Fibroblast of lung (primary cell): ENCODE data around the gene THAP4. TPM values are rescaled to one million over a fixed set of nuclear protein-coding genes. Genes with fewer than 3 reads are reported as not detected.

Experiments
- DNase-seq, 2 donors: peaks; one replicate each; pipeline versions ENCODE4 v3.0.0 to v3.0.0-alpha.2; 2010; ENCODE audit warnings: low read depth in 2 of 2
- H2AFZ ChIP-seq: 2 replicates; pipeline ENCODE4 v1.5.1; 2012; ENCODE audit warnings: low read length, control low read depth, inconsistent platforms
- H3K27ac ChIP-seq: 2 replicates; pipeline ENCODE4 v1.5.1; 2011; ENCODE audit warnings: low read length, control low read depth; ENCODE audit not compliant: insufficient read depth
- H3K27me3 ChIP-seq: 2 replicates; pipeline ENCODE4 v1.5.1; 2011; ENCODE audit warnings: mild to moderate bottlenecking, low read length; ENCODE audit not compliant: control insufficient read depth, insufficient read depth
- H3K36me3 ChIP-seq: 2 replicates; pipeline ENCODE4 v1.5.1; 2011; ENCODE audit warnings: low read length; ENCODE audit not compliant: control insufficient read depth, insufficient read depth
- H3K4me1 ChIP-seq: 2 replicates; pipeline ENCODE4 v1.5.1; 2011; ENCODE audit warnings: low read length; ENCODE audit not compliant: control insufficient read depth, insufficient read depth; ENCODE audit errors: extremely low read depth
- H3K4me2 ChIP-seq: 2 replicates; pipeline ENCODE4 v1.5.1; 2011; ENCODE audit warnings: low read length, control low read depth; ENCODE audit not compliant: insufficient read depth; ENCODE audit errors: extremely low read depth
- H3K4me3 ChIP-seq, 4 experiments: fragments of 200-600 bp in 1 of 4; sonication (generic) in 1 of 4; replicated peaks in 1 of 4; 2 replicates each; pipeline ENCODE4 v1.5.1; 2011 to 2016; ENCODE audit warnings: low read length in 4 of 4, low read depth in 3 of 4, mild to moderate bottlenecking in 3 of 4, control low read depth in 2 of 4, inconsistent platforms in 1 of 4, mixed read lengths in 1 of 4; ENCODE audit not compliant: insufficient read depth in 1 of 4; ENCODE audit errors: control extremely low read depth in 1 of 4
- H3K79me2 ChIP-seq: 2 replicates; pipeline ENCODE4 v1.5.1; 2012; ENCODE audit warnings: mild to moderate bottlenecking, low read length, inconsistent platforms; ENCODE audit not compliant: control insufficient read depth, insufficient read depth
- H3K9ac ChIP-seq: 2 replicates; pipeline ENCODE4 v1.5.1; 2011; ENCODE audit warnings: mild to moderate bottlenecking, low read length, control low read depth; ENCODE audit not compliant: insufficient read depth
- H3K9me3 ChIP-seq: 2 replicates; pipeline ENCODE4 v1.5.1; 2012; ENCODE audit warnings: low read depth, low read length; ENCODE audit not compliant: control insufficient read depth, insufficient read depth
- H4K20me1 ChIP-seq: 2 replicates; pipeline ENCODE4 v1.5.1; 2011; ENCODE audit warnings: low read length; ENCODE audit not compliant: control insufficient read depth, insufficient read depth; ENCODE audit errors: extremely low read depth
- EZH2 ChIP-seq: IDR thresholded peaks from 2 replicates; pipeline ENCODE4 v1.5.1; 2012; ENCODE audit warnings: low read length, control low read depth, mild to moderate bottlenecking; ENCODE audit errors: missing control alignments
- polyA plus RNA-seq, 2 donors: library from polyadenylated mRNA; depleted of rRNA in 1 of 2; stranded (reverse) in 1 of 2; unstranded in 1 of 2; fragments of >200 nt; gene quantifications; 2 replicates each; pipeline ENCODE4 v1.2.1, GENCODE V29; 2011 to 2012; ENCODE audit warnings: missing spikeins in 1 of 2
- total RNA-seq: library from RNA; depleted of rRNA; stranded (reverse); fragments of >200 nt; gene quantifications from 2 replicates; pipeline ENCODE4 v1.2.1, GENCODE V29; 2014
- TF ChIP-seq, protein P1 (sequence below), 2 donors: IDR thresholded peaks in 1 of 2; conservative IDR thresholded peaks in 1 of 2; 1 replicate in 1 of 2; 2 replicates in 1 of 2; pipeline ENCODE4 v1.5.1; 2011 to 2012; ENCODE audit warnings: low read length in 2 of 2, control low read depth in 1 of 2, inconsistent platforms in 1 of 2, low read depth in 1 of 2, mild to moderate bottlenecking in 1 of 2

The THAP4 gene
- total and polyA plus RNA-seq, 2 donors (not counting 1 experiment from before 2014, with no cell fraction given) = 19.3 to 47.7 TPM

DNA sequence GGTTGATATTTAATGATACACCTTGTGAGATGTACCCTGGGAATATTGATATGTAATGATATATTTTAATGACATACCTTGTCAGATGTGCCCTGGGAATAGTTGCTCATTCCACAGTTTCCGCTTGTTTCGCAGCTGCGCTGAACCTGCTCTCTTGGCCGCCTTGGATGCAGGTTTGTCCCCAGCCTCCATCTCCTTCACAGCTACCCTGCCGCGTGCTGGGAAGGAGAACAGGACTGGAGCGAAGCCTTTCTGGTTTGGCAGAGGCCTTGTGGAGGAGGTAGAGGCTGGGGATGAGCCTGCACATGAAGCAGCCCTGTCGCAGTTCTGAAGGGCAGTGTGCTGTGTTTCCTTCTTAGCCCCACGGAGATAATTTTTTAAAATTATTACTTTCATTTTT lies 15.2 kb upstream of the THAP4 start:
- Histone ChIP-seq H4K20me1 (no peaks in the 10 kb centered on the region), H2AFZ (no peak overlapping the region), H3K27ac (no peak overlapping the region), H3K9me3 (no peaks in the 10 kb centered on the region), H3K4me3 (no peak overlapping the region), H3K79me2 (peaks cover 10% of the 10 kb centered on the region), H3K4me1 (no peaks in the 10 kb centered on the region), H3K4me2 (no peak overlapping the region), H3K9ac (no peak overlapping the region), H3K36me3 (peaks cover 18% of the 10 kb centered on the region), H3K27me3 (no peaks in the 10 kb centered on the region)
- DNase-seq = no peak
- TF ChIP-seq, protein P1, sequence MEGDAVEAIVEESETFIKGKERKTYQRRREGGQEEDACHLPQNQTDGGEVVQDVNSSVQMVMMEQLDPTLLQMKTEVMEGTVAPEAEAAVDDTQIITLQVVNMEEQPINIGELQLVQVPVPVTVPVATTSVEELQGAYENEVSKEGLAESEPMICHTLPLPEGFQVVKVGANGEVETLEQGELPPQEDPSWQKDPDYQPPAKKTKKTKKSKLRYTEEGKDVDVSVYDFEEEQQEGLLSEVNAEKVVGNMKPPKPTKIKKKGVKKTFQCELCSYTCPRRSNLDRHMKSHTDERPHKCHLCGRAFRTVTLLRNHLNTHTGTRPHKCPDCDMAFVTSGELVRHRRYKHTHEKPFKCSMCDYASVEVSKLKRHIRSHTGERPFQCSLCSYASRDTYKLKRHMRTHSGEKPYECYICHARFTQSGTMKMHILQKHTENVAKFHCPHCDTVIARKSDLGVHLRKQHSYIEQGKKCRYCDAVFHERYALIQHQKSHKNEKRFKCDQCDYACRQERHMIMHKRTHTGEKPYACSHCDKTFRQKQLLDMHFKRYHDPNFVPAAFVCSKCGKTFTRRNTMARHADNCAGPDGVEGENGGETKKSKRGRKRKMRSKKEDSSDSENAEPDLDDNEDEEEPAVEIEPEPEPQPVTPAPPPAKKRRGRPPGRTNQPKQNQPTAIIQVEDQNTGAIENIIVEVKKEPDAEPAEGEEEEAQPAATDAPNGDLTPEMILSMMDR (conservative IDR thresholded peaks at IDR 0.05 in 1 of 2, IDR thresholded peaks at IDR 0.05 in 1 of 2; ENCODE audit: low read depth in 1 of 2, low read length in 2 of 2) = no peak
- TF ChIP-seq EZH2 = no peak

DNA sequence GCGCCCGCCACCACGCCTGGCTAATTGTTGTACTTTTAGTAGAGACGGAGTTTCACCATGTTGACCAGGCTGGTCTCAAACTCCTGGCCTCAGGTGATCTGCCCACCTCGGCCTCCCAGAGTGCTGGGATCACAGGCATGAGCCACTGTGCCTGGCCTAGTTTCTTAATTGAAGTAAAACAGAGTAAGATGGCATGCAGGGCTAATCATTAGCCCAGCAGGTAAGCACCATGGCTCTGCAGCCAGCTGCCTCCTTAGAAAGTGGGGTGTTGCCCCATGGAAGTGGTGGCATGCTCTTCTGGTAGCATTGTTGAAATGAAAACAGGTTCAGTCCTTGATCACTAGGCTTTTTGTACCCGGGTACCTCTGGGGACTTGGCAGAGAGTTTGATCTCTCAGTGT lies 13.0 kb upstream of the THAP4 start:
- no peaks in the 10 kb centered on the region for H3K9me3 ChIP-seq
- peaks cover 27% of the 10 kb centered on the region for H3K79me2 ChIP-seq
- H3K27ac ChIP-seq = no peak overlapping the region
- no peak overlapping the region for H3K9ac ChIP-seq
- no peak for TF ChIP-seq EZH2
- TF ChIP-seq, protein P1 (conservative IDR thresholded peaks at IDR 0.05 in 1 of 2, IDR thresholded peaks at IDR 0.05 in 1 of 2; ENCODE audit: low read depth in 1 of 2, low read length in 2 of 2) = no peak
- H3K4me2 ChIP-seq = no peak overlapping the region
- no peak overlapping the region for H3K4me3 ChIP-seq
- H3K27me3 ChIP-seq = no peaks in the 10 kb centered on the region
- peaks cover 11% of the 10 kb centered on the region for H3K36me3 ChIP-seq
- no peaks in the 10 kb centered on the region for H4K20me1 ChIP-seq
- H3K4me1 ChIP-seq = no peaks in the 10 kb centered on the region
- no peak for DNase-seq
- no peak overlapping the region for H2AFZ ChIP-seq

DNA sequence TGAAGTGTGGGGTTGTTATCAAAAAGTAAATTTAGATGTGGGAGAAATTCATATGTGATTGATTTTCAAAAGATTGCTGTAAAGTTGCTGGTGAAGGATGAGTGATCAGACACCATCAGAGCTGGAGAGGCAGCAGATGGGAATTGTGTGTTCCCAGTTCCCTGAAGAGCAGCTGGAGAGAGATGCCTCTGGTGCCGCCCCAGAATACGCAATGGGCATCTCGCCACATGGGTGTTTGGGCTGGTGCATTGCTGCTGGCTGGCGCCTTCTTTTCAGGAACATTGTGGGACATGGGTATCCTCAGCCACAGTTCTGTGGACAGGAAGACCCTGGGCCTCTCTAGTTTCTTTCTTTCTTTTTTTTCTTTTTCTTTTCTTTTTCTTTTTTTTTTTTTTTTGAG lies 12.4 kb upstream of the THAP4 start:
- H3K4me3 ChIP-seq = no peak overlapping the region
- H3K4me1 ChIP-seq = no peaks in the 10 kb centered on the region
- H3K9me3 ChIP-seq = no peaks in the 10 kb centered on the region
- TF ChIP-seq, protein P1 (conservative IDR thresholded peaks at IDR 0.05 in 1 of 2, IDR thresholded peaks at IDR 0.05 in 1 of 2; ENCODE audit: low read depth in 1 of 2, low read length in 2 of 2) = no peak
- TF ChIP-seq EZH2 = no peak
- H3K4me2 ChIP-seq = no peak overlapping the region
- no peak overlapping the region for H2AFZ ChIP-seq
- H3K27ac ChIP-seq = no peak overlapping the region
- H3K36me3 ChIP-seq = peaks cover 10% of the 10 kb centered on the region
- H3K27me3 ChIP-seq = no peaks in the 10 kb centered on the region
- H3K9ac ChIP-seq = no peak overlapping the region
- H3K79me2 ChIP-seq = peaks cover 29% of the 10 kb centered on the region
- H4K20me1 ChIP-seq = no peaks in the 10 kb centered on the region
- DNase-seq = no peak
